ENCODE measurements around the gene PDPK1.
"Not testable (repeated sequence)": the region's sequence is repeated elsewhere in the genome, so short reads cannot be mapped to it uniquely, and the experiment has no call there.

Gene PDPK1

GRCh38 chr16:2529061-2529931 is 8.5 kb upstream of the PDPK1 start:
- Histone ChIP-seq H3K9me3 (replicated peaks; ENCODE audit: low read length) (no peaks in the 10 kb centered on the region), H3K9ac (ENCODE audit: low read depth, low read length) (no peak overlapping the region), H3K4me2 (ENCODE audit: low read length) (no peak overlapping the region), H3K36me3 (ENCODE audit: insufficient read depth, low read length) (peaks cover 44% of the 10 kb centered on the region), H3K27me3 (ENCODE audit: control insufficient read depth, insufficient read depth, low read length) (no peaks in the 10 kb centered on the region), H3K4me1 (ENCODE audit: control insufficient read depth, insufficient read depth, low read length) (peaks cover 17% of the 10 kb centered on the region), H3K4me3 (ENCODE audit: low read length) (no peak overlapping the region)

GRCh38 chr16:2529961-2530628 is 7.7 kb upstream of the PDPK1 start:
- no peak overlapping the region for H3K4me2 ChIP-seq (ENCODE audit: low read length)
- H3K4me1 ChIP-seq (ENCODE audit: control insufficient read depth, insufficient read depth, low read length), result peaks cover 17% of the 10 kb centered on the region
- H3K9ac ChIP-seq (ENCODE audit: low read depth, low read length), result no peak overlapping the region
- H3K9me3 ChIP-seq (replicated peaks; ENCODE audit: low read length), result no peaks in the 10 kb centered on the region
- no peaks in the 10 kb centered on the region for H3K27me3 ChIP-seq (ENCODE audit: control insufficient read depth, insufficient read depth, low read length)
- H3K4me3 ChIP-seq (ENCODE audit: low read length), result no peak overlapping the region
- H3K36me3 ChIP-seq (ENCODE audit: insufficient read depth, low read length), result peaks cover 40% of the 10 kb centered on the region

- Histone ChIP-seq H3K9ac (ENCODE audit: low read depth, low read length) (peak overlapping the region; percentile 77), H3K4me2 (ENCODE audit: low read length) (peak overlapping the region; percentile 89), H3K4me1 (ENCODE audit: control insufficient read depth, insufficient read depth, low read length) (peaks cover 23% of the 10 kb centered on the region), H3K36me3 (ENCODE audit: insufficient read depth, low read length) (peaks cover 39% of the 10 kb centered on the region), H3K9me3 (replicated peaks; ENCODE audit: low read length) (no peaks in the 10 kb centered on the region), H3K4me3 (ENCODE audit: low read length) (no peak overlapping the region), H3K27me3 (ENCODE audit: control insufficient read depth, insufficient read depth, low read length) (no peaks in the 10 kb centered on the region)
Measured at GRCh38 chr16:2530629-2531318, 7.0 kb upstream of the PDPK1 start.

- Histone ChIP-seq H3K4me2 (ENCODE audit: low read length) (peak within 1 kb of the TSS; percentile 89), H3K9me3 (replicated peaks; ENCODE audit: low read length) (no peaks in the 10 kb centered on the region), H3K4me3 (ENCODE audit: low read length) (peak within 1 kb of the TSS; percentile 71), H3K9ac (ENCODE audit: low read depth, low read length) (peak within 1 kb of the TSS; percentile 77), H3K4me1 (ENCODE audit: control insufficient read depth, insufficient read depth, low read length) (peaks cover 28% of the 10 kb centered on the region), H3K27me3 (ENCODE audit: control insufficient read depth, insufficient read depth, low read length) (no peaks in the 10 kb centered on the region), H3K36me3 (ENCODE audit: insufficient read depth, low read length) (peaks cover 34% of the 10 kb centered on the region)
Measured at GRCh38 chr16:2531371-2531695, 6.5 kb upstream of the PDPK1 start, which contains the start of gene CEMP1. CEMP1 (minus strand) TSS chr16:2531408; CDS start chr16:2531073, 335 bp downstream.

GRCh38 chr16:2531696-2532493 is 5.9 kb upstream of the PDPK1 start:
- Histone ChIP-seq H3K4me2 (ENCODE audit: low read length) (peak overlapping the region; percentile 89), H3K27me3 (ENCODE audit: control insufficient read depth, insufficient read depth, low read length) (no peaks in the 10 kb centered on the region), H3K9me3 (replicated peaks; ENCODE audit: low read length) (no peaks in the 10 kb centered on the region), H3K9ac (ENCODE audit: low read depth, low read length) (peak overlapping the region; percentile 77), H3K4me1 (ENCODE audit: control insufficient read depth, insufficient read depth, low read length) (peaks cover 33% of the 10 kb centered on the region), H3K36me3 (ENCODE audit: insufficient read depth, low read length) (peaks cover 29% of the 10 kb centered on the region), H3K4me3 (ENCODE audit: low read length) (peak overlapping the region; percentile 71)

- Histone ChIP-seq H3K4me2 (ENCODE audit: low read length) (peak overlapping the region; percentile 89), H3K27me3 (ENCODE audit: control insufficient read depth, insufficient read depth, low read length) (no peaks in the 10 kb centered on the region), H3K4me3 (ENCODE audit: low read length) (peak overlapping the region; percentile 71), H3K4me1 (ENCODE audit: control insufficient read depth, insufficient read depth, low read length) (peaks cover 39% of the 10 kb centered on the region), H3K9me3 (replicated peaks; ENCODE audit: low read length) (no peaks in the 10 kb centered on the region), H3K36me3 (ENCODE audit: insufficient read depth, low read length) (peaks cover 28% of the 10 kb centered on the region), H3K9ac (ENCODE audit: low read depth, low read length) (peak overlapping the region; percentile 68)
Measured at GRCh38 chr16:2532494-2533141, 5.2 kb upstream of the PDPK1 start.

- H3K27me3 ChIP-seq (ENCODE audit: control insufficient read depth, insufficient read depth, low read length); H3K9me3 ChIP-seq (replicated peaks; ENCODE audit: low read length): not testable (repeated sequence)
- Histone ChIP-seq H3K4me1 (ENCODE audit: control insufficient read depth, insufficient read depth, low read length) (peaks cover 39% of the 10 kb centered on the region), H3K36me3 (ENCODE audit: insufficient read depth, low read length) (peaks cover 25% of the 10 kb centered on the region), H3K4me3 (ENCODE audit: low read length) (peak overlapping the region; percentile 71), H3K9ac (ENCODE audit: low read depth, low read length) (peak overlapping the region; percentile 68), H3K4me2 (ENCODE audit: low read length) (peak overlapping the region; percentile 89)
Measured at GRCh38 chr16:2533142-2533755, 4.6 kb upstream of the PDPK1 start.

- Histone ChIP-seq H3K4me3 (ENCODE audit: low read length) (no peak overlapping the region), H3K4me1 (ENCODE audit: control insufficient read depth, insufficient read depth, low read length) (peaks cover 39% of the 10 kb centered on the region), H3K4me2 (ENCODE audit: low read length) (no peak overlapping the region), H3K9me3 (replicated peaks; ENCODE audit: low read length) (no peaks in the 10 kb centered on the region), H3K9ac (ENCODE audit: low read depth, low read length) (no peak overlapping the region), H3K36me3 (ENCODE audit: insufficient read depth, low read length) (peaks cover 19% of the 10 kb centered on the region), H3K27me3 (ENCODE audit: control insufficient read depth, insufficient read depth, low read length) (no peaks in the 10 kb centered on the region)
Measured at GRCh38 chr16:2533912-2534311, 3.9 kb upstream of the PDPK1 start.

- H3K4me2 ChIP-seq (ENCODE audit: low read length); H3K4me3 ChIP-seq (ENCODE audit: low read length): not testable (repeated sequence)
- peaks cover 42% of the 10 kb centered on the region for H3K4me1 ChIP-seq (ENCODE audit: control insufficient read depth, insufficient read depth, low read length)
Measured at GRCh38 chr16:2534335-2534734, 3.5 kb upstream of the PDPK1 start.

GRCh38 chr16:2535625-2536013 is 2.2 kb upstream of the PDPK1 start:
- H3K27me3 ChIP-seq (ENCODE audit: control insufficient read depth, insufficient read depth, low read length), result no peaks in the 10 kb centered on the region
- no peak overlapping the region for H3K4me3 ChIP-seq (ENCODE audit: low read length)
- peak overlapping the region; percentile 31 for H3K9ac ChIP-seq (ENCODE audit: low read depth, low read length)
- no peaks in the 10 kb centered on the region for H3K9me3 ChIP-seq (replicated peaks; ENCODE audit: low read length)
- no peak overlapping the region for H3K4me2 ChIP-seq (ENCODE audit: low read length)
- H3K36me3 ChIP-seq (ENCODE audit: insufficient read depth, low read length), result peaks cover 4% of the 10 kb centered on the region
- H3K4me1 ChIP-seq (ENCODE audit: control insufficient read depth, insufficient read depth, low read length), result peaks cover 52% of the 10 kb centered on the region

More at GRCh38 chr16:2534335-2534734, 3.5 kb upstream of the PDPK1 start:
- H3K27me3 ChIP-seq (ENCODE audit: control insufficient read depth, insufficient read depth, low read length); H3K9ac ChIP-seq (ENCODE audit: low read depth, low read length); H3K9me3 ChIP-seq (replicated peaks; ENCODE audit: low read length): not testable (repeated sequence)
- H3K36me3 ChIP-seq (ENCODE audit: insufficient read depth, low read length), result peaks cover 15% of the 10 kb centered on the region

Data from skeletal muscle satellite cell (primary cell).